Fibroblast of lung (primary cell): ENCODE results near the gene FNIP1. TPM values are rescaled to one million over a fixed set of nuclear protein-coding genes. Genes with fewer than 3 reads are reported as not detected.

Experiments used
- DNase-seq, 2 donors: peaks; one replicate each; pipeline versions ENCODE4 v3.0.0 to v3.0.0-alpha.2; 2010; ENCODE audit warnings: low read depth in 2 of 2
- H2AFZ ChIP-seq: 2 replicates; pipeline ENCODE4 v1.5.1; 2012; ENCODE audit warnings: low read length, control low read depth, inconsistent platforms
- H3K27ac ChIP-seq: 2 replicates; pipeline ENCODE4 v1.5.1; 2011; ENCODE audit warnings: low read length, control low read depth; ENCODE audit not compliant: insufficient read depth
- H3K27me3 ChIP-seq: 2 replicates; pipeline ENCODE4 v1.5.1; 2011; ENCODE audit warnings: mild to moderate bottlenecking, low read length; ENCODE audit not compliant: control insufficient read depth, insufficient read depth
- H3K36me3 ChIP-seq: 2 replicates; pipeline ENCODE4 v1.5.1; 2011; ENCODE audit warnings: low read length; ENCODE audit not compliant: control insufficient read depth, insufficient read depth
- H3K4me1 ChIP-seq: 2 replicates; pipeline ENCODE4 v1.5.1; 2011; ENCODE audit warnings: low read length; ENCODE audit not compliant: control insufficient read depth, insufficient read depth; ENCODE audit errors: extremely low read depth
- H3K4me2 ChIP-seq: 2 replicates; pipeline ENCODE4 v1.5.1; 2011; ENCODE audit warnings: low read length, control low read depth; ENCODE audit not compliant: insufficient read depth; ENCODE audit errors: extremely low read depth
- H3K4me3 ChIP-seq, 4 experiments: fragments of 200-600 bp in 1 of 4; sonication (generic) in 1 of 4; replicated peaks in 1 of 4; 2 replicates each; pipeline ENCODE4 v1.5.1; 2011 to 2016; ENCODE audit warnings: low read length in 4 of 4, low read depth in 3 of 4, mild to moderate bottlenecking in 3 of 4, control low read depth in 2 of 4, inconsistent platforms in 1 of 4, mixed read lengths in 1 of 4; ENCODE audit not compliant: insufficient read depth in 1 of 4; ENCODE audit errors: control extremely low read depth in 1 of 4
- H3K79me2 ChIP-seq: 2 replicates; pipeline ENCODE4 v1.5.1; 2012; ENCODE audit warnings: mild to moderate bottlenecking, low read length, inconsistent platforms; ENCODE audit not compliant: control insufficient read depth, insufficient read depth
- H3K9ac ChIP-seq: 2 replicates; pipeline ENCODE4 v1.5.1; 2011; ENCODE audit warnings: mild to moderate bottlenecking, low read length, control low read depth; ENCODE audit not compliant: insufficient read depth
- H3K9me3 ChIP-seq: 2 replicates; pipeline ENCODE4 v1.5.1; 2012; ENCODE audit warnings: low read depth, low read length; ENCODE audit not compliant: control insufficient read depth, insufficient read depth
- H4K20me1 ChIP-seq: 2 replicates; pipeline ENCODE4 v1.5.1; 2011; ENCODE audit warnings: low read length; ENCODE audit not compliant: control insufficient read depth, insufficient read depth; ENCODE audit errors: extremely low read depth
- CTCF ChIP-seq, 2 donors: IDR thresholded peaks in 1 of 2; conservative IDR thresholded peaks in 1 of 2; 1 replicate in 1 of 2; 2 replicates in 1 of 2; pipeline ENCODE4 v1.5.1; 2011 to 2012; ENCODE audit warnings: low read length in 2 of 2, control low read depth in 1 of 2, inconsistent platforms in 1 of 2, low read depth in 1 of 2, mild to moderate bottlenecking in 1 of 2
- EZH2 ChIP-seq: IDR thresholded peaks from 2 replicates; pipeline ENCODE4 v1.5.1; 2012; ENCODE audit warnings: low read length, control low read depth, mild to moderate bottlenecking; ENCODE audit errors: missing control alignments
- polyA plus RNA-seq, 2 donors: library from polyadenylated mRNA; depleted of rRNA in 1 of 2; stranded (reverse) in 1 of 2; unstranded in 1 of 2; fragments of >200 nt; gene quantifications; 2 replicates each; pipeline ENCODE4 v1.2.1, GENCODE V29; 2011 to 2012; ENCODE audit warnings: missing spikeins in 1 of 2
- total RNA-seq: library from RNA; depleted of rRNA; stranded (reverse); fragments of >200 nt; gene quantifications from 2 replicates; pipeline ENCODE4 v1.2.1, GENCODE V29; 2014

FNIP1 gene
- total and polyA plus RNA-seq, 2 donors (not counting 1 experiment from before 2014, with no cell fraction given), result 36.4 to 97.8 TPM

GRCh38 chr5:131640043-131640856 lies 156.6 kb downstream of the FNIP1 start:
- no peaks in the 10 kb centered on the region for H3K27me3 ChIP-seq
- H3K4me3 ChIP-seq, result no peak overlapping the region
- peaks cover 1% of the 10 kb centered on the region for H3K36me3 ChIP-seq
- H3K79me2 ChIP-seq, result no peaks in the 10 kb centered on the region
- TF ChIP-seq EZH2 (no peak), CTCF (conservative IDR thresholded peaks at IDR 0.05 in 1 of 2, IDR thresholded peaks at IDR 0.05 in 1 of 2; ENCODE audit: low read depth in 1 of 2, low read length in 2 of 2) (no peak)
- DNase-seq, result peak in 1 of 2 donors; percentile 50
- H3K9ac ChIP-seq, result no peak overlapping the region
- H4K20me1 ChIP-seq, result no peaks in the 10 kb centered on the region
- no peak overlapping the region for H3K4me2 ChIP-seq
- no peak overlapping the region for H2AFZ ChIP-seq
- H3K27ac ChIP-seq, result no peak overlapping the region
- peaks cover 7% of the 10 kb centered on the region for H3K4me1 ChIP-seq
- H3K9me3 ChIP-seq, result no peaks in the 10 kb centered on the region

GRCh38 chr5:131639148-131639547 lies 157.7 kb downstream of the FNIP1 start:
- TF ChIP-seq CTCF (conservative IDR thresholded peaks at IDR 0.05 in 1 of 2, IDR thresholded peaks at IDR 0.05 in 1 of 2; ENCODE audit: low read depth in 1 of 2, low read length in 2 of 2) (no peak), EZH2 (no peak)
- H3K79me2 ChIP-seq, result peaks cover 8% of the 10 kb centered on the region
- H3K9me3 ChIP-seq, result no peaks in the 10 kb centered on the region
- peaks cover 7% of the 10 kb centered on the region for H3K4me1 ChIP-seq
- no peak for DNase-seq
- H3K4me3 ChIP-seq, result no peak overlapping the region
- H4K20me1 ChIP-seq, result no peaks in the 10 kb centered on the region
- no peak overlapping the region for H3K9ac ChIP-seq
- no peaks in the 10 kb centered on the region for H3K27me3 ChIP-seq
- H3K36me3 ChIP-seq, result peaks cover 1% of the 10 kb centered on the region
- H3K4me2 ChIP-seq, result no peak overlapping the region
- H3K27ac ChIP-seq, result no peak overlapping the region
- H2AFZ ChIP-seq, result no peak overlapping the region

GRCh38 chr5:131637694-131638093 lies 159.1 kb downstream of the FNIP1 start:
- peaks cover 9% of the 10 kb centered on the region for H3K4me1 ChIP-seq
- no peaks in the 10 kb centered on the region for H3K9me3 ChIP-seq
- no peak overlapping the region for H3K4me2 ChIP-seq
- no peak overlapping the region for H3K4me3 ChIP-seq
- no peak for DNase-seq
- H4K20me1 ChIP-seq, result no peaks in the 10 kb centered on the region
- no peak for TF ChIP-seq CTCF (conservative IDR thresholded peaks at IDR 0.05 in 1 of 2, IDR thresholded peaks at IDR 0.05 in 1 of 2; ENCODE audit: low read depth in 1 of 2, low read length in 2 of 2)
- TF ChIP-seq EZH2, result no peak
- no peak overlapping the region for H3K9ac ChIP-seq
- H2AFZ ChIP-seq, result no peak overlapping the region
- H3K27me3 ChIP-seq, result no peaks in the 10 kb centered on the region
- no peak overlapping the region for H3K27ac ChIP-seq
- H3K79me2 ChIP-seq, result peaks cover 22% of the 10 kb centered on the region
- peaks cover 1% of the 10 kb centered on the region for H3K36me3 ChIP-seq
